KBM-7 (cell line): ENCODE data around the gene C1orf35.

ENCODE experiments used
- DNase-seq: peaks from one replicate; pipeline ENCODE4 v3.0.0-alpha.2; 2015
- in situ Hi-C: fragments of 300-500 bp; cut with MboI; formaldehyde crosslinking; loops from 2 replicates; pipeline ENCODE4 v1.14.3; 2020; ENCODE audit warnings: low sequenced_read_pairs, low pct_unique_long_range_greater_than_20kb, mixed read lengths

Gene C1orf35

DNA sequence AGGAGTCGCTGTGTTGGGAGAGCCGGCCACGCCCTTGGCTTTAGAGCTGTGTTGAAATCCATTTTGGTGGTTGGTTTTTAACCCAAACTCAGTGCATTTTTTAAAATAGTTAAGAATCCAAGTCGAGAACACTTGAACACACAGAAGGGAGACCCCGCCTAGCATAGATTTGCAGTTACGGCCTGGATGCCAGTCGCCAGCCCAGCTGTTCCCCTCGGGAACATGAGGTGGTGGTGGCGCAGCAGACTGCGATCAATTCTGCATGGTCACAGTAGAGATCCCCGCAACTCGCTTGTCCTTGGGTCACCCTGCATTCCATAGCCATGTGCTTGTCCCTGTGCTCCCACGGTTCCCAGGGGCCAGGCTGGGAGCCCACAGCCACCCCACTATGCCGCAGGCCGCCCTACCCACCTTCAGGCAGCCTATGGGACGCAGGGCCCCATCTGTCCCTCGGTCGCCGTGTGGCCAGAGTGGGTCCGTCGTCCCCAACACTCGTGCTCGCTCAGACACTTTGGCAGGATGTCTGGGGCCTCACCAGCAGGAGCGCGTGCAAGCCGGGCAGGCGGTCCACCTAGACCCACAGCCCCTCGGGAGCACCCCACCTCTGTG, 4.7 kb downstream of the C1orf35 start:
- in situ Hi-C loops = no loop called here
- no peak for DNase-seq

DNA sequence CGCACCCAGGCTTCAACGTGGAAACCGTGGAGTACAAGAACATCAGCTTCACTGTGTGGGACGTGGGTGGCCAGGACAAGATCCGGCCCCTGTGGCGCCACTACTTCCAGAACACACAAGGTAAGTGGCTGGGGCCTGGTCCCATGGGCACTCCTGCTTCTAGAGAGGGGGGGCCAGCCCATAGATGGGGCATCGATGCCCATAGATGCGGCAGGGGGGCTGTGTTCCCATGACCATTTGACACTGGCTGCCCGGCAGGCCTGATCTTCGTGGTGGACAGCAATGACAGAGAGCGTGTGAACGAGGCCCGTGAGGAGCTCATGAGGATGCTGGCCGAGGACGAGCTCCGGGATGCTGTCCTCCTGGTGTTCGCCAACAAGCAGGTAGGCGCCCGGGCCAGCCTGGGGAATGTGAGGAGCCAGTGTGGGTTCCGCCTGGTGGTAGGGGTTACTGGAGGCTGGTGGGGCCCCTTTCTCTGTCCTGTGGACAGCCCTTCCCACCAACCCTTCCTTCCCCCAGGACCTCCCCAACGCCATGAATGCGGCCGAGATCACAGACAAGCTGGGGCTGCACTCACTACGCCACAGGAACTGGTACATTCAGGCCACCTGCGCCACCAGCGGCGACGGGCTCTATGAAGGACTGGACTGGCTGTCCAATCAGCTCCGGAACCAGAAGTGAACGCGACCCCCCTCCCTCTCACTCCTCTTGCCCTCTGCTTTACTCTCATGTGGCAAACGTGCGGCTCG, 5.6 kb downstream of the C1orf35 start:
- no peak for DNase-seq
- in situ Hi-C loops = no loop called here

DNA sequence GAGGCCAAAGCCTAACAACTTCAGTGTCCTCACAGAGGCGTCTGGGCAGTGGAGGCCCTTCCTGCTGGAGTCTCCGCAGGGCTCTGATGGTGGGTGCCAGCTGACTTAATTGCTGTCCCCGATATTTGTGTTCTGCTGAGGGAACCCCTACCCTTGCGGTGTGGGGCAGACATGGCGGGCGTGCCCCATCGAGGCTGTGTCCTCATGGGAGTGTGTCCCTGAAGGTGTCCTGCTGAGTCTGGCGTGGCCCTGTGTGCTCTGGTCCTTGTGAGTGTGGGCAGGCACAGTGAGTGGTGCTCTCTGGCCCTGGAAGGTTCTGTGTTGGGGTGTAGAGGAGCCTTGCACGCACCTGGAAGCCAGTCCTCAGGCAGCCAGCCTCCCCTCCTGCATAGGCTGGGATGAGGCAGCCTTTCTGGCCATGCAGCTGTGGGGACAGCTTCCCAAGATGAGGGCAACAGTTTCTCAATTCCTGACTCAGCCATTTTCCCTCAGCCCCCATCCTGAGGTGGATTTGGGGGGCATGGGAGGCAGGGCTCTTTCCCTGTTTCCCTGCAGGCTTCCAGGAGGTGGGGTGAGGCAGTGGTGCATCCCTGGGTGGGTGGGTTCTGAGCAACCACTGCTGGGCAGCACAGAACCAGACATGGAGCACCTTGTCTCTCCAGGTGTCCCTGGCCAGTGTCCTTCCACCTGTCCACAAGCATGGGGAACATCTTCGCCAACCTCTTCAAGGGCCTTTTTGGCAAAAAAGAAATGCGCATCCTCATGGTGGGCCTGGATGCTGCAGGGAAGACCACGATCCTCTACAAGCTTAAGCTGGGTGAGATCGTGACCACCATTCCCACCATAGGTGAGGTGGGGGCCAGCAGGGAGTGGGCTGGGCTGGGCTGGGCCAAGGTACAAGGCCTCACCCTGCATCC, 6.5 kb downstream of the C1orf35 start:
- in situ Hi-C loops = no loop called here
- no peak for DNase-seq

DNA sequence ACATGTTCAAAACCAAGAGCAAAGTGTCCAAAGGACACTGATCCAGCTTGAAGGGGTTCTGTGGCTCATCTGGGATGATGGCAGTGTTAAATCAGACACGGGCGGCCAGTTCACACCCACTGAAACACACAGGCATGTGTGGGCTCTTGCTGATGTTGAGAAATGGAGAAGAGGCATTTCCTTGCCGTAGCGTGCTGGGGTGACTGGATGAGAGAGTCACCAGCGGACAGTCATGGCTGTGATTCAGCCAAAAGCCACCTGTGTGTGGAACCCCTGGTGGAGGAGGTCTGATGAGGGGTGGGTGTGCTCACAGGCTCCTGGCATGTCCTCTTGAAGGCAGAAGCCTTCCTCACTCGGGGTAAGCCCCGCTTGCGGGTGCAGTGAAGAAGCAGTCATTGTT, 7.2 kb downstream of the C1orf35 start:
- in situ Hi-C loops = no loop called here
- no peak for DNase-seq

DNA sequence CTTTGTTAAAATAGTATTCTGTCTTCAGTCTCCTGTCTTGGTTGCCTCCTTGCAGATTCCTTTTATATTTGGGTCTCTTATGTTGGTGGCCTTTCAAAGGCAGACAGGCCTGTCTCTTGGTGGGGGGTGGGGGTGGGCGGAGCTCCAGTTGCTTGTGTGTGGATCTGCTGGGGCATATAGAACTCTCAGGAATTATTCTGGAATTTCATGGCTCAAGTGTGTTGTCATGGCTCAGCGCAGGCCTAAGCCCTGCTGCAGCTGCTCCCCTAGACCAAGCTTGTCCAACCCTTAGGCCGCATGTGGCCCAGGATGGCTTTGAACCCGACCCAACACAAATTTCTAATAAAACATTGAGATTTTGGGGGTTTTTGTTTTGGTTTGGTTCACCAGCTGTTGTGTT, 8.0 kb downstream of the C1orf35 start:
- in situ Hi-C loops = no loop called here
- DNase-seq = no peak

DNA sequence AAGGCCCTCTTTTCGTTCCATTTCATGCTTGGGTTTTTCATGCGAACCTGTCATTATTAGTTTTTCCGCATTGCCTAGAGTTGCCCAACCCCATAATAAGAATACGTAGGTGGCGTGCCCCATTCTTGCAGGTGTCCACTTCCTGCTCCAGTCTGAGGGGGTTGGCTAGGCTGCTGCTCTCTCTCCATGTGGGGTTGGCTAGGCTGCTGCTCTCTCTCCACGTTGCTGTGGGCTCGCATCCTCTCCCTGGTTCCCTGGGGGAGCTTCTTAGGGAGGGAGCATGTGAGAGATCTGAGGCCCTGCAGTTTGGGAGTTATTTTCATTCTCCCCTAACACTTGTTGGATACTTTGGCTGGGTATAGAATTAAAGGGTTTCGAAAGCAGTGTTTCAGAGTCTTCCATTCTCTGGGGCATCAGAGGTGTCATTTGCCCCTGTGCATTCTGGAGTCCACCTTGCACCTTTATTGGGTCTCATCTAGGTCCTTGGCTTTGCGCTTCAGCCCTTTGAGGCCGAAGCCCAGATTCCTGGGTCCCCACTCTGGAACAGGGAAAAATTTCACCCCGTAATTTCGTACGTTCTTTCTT, 8.6 kb downstream of the C1orf35 start:
- in situ Hi-C loops = no loop called here
- no peak for DNase-seq

DNA sequence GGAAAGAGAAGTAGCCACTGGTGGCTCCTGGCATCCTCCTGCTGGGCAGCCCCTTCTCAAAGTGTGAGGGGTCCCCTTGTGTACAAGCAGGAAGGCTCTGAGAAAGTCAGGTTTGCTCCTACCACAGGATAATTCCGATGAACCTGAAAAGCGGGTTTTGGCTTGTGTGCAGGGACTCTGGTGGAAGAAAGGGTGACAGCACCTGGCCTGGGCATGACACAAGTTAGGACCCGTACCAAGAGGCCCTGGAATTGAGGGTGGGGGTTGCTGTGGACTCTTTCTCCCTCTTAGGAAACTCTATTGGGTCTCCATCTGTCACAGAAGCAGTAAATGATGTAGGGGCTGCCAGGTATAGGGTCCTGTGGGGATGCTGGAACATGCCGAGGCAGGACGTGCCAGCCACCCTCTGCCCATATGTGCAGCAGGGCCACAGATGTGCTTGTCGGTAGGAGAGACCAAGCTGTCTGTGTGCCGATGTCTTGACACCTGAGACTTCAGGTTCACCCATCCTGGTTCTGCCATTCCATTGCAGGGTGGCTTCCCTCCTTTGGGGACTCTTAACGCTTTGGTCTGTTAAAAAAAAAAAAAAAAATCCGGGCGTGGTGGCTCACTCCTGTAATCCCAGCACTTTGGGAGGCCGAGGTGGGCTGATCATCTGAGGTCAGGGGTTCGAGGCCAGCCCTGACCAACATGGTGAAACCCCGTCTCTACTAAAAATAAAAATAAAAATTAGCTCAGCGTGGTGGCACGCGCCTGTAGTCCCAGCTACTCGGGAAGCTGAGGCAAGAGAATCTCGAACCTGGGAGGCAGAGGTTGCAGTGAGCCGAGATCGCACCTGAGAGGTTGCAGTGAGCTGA, 9.8 kb downstream of the C1orf35 start:
- DNase-seq = no peak
- in situ Hi-C loops = no loop called here

DNA sequence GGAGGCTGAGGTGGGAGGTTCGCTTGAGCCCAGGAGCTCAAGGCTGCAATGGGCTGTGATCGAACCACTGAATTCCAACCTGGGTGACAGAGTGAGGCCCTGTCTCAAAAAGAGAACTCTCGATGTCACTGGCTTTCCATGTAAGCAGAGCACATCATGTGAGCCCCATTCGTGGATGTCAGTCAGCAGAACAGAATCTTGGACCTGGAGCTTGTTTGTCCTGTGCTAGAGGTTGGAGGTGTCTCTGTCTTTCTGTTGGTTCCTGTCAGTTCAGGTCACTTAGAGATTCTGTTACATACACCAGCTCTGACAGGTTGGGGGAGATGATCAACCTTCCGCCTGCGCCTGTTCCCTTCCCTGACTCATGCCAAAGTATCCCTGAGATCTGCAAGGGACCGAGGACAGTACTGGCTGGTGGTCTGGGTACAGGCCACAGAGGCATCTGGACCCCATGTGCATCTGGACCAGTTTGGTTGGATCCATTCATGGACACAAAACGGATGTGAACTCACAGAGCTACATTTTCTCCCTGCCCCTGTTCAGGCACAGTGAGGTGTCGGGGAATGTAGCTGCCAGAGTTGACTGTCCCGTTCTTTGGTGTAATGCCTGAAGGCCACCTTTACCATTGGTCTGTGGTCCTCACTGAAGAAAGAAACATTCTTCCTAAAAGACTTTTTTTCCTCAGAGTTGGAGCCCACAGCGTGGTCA, 10.6 kb downstream of the C1orf35 start:
- in situ Hi-C loops = no loop called here
- DNase-seq = no peak

DNA sequence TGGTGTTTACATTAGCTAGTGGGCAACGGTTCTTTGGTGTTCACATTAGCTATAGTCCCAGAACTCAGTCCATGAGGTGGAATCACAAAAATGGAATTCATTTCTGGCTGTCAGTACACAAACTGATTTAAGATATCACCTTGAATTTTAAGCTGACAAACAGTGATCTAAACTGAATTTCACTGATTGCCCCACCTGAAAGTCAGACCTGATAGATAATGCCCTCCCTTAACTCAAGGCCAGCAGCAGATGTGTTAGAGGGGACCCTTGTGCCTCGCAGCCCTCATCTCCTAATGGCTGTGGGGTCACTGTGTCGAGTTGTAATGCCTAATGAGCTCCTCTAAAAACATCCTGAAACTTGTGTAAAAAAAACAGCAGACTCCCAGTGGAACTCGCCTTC, 12.0 kb downstream of the C1orf35 start:
- in situ Hi-C loops = no loop called here
- DNase-seq = no peak

DNA sequence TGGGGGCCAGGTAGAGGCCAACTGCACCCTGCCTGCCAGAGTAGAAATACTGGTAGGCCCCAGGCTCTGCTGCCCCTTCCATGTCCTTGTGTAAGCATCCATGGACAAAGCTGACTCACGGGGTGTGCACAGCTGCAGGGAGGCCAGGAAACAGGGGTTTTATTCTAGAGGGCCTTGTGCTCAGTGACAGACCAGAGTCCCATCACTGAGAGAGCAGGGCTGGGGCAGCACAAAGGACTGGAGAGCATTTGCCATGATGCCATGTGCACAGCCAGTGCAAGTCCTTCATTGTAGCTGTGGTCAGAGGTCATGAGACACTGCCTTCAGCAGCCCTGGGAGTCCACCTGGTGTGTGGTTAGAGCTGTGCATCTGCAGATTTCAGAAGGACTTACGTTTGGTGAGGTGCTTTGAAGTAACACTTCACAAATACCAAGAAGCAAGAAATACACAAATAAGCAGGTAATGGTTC, 12.5 kb downstream of the C1orf35 start:
- in situ Hi-C loops = no loop called here

DNA sequence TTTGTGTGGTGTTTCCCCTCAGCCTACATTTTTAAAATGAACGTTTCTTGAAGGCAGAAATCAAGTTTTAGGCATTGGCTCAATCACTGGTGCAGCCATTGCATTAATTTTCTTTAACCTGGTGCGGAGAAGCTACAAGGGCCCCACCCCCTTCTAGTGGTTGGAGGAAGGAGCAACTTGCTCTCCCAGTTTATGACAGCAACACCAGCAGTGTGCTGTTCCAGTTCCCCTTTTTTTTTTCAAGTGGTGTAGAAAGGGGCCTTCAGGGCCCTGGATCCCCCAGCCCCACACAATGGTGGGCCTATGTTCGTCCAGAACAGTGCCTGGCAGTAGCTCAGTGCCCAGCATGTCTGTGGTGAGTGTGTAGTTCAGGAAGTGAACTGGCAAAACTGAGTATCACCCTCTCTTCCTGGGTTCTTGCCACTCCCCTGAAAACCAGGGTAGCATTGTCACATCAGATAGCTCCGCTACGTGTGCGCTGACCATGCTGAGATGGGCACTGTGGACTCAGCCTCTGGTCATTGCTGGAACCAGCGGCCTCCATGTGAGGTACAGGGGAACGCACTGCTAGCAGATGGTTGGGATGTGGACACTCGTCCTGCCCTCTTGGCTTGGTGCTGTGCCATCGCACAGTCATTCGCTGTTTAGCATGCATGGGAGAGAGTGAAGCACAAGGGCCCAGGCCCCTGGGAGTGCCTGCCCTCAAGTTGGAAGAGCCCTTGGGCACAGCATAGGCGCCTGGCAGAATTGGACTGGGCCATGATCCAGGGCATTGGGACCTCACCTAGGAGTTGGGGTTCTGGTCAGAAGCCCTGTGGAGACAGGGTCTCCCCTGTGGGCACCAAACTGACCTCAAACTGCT, 13.4 kb downstream of the C1orf35 start:
- in situ Hi-C loops = no loop called here
- peak; percentile 75 for DNase-seq

More for the DNA sequence above, 12.5 kb downstream of the C1orf35 start:
- no peak for DNase-seq

DNA sequence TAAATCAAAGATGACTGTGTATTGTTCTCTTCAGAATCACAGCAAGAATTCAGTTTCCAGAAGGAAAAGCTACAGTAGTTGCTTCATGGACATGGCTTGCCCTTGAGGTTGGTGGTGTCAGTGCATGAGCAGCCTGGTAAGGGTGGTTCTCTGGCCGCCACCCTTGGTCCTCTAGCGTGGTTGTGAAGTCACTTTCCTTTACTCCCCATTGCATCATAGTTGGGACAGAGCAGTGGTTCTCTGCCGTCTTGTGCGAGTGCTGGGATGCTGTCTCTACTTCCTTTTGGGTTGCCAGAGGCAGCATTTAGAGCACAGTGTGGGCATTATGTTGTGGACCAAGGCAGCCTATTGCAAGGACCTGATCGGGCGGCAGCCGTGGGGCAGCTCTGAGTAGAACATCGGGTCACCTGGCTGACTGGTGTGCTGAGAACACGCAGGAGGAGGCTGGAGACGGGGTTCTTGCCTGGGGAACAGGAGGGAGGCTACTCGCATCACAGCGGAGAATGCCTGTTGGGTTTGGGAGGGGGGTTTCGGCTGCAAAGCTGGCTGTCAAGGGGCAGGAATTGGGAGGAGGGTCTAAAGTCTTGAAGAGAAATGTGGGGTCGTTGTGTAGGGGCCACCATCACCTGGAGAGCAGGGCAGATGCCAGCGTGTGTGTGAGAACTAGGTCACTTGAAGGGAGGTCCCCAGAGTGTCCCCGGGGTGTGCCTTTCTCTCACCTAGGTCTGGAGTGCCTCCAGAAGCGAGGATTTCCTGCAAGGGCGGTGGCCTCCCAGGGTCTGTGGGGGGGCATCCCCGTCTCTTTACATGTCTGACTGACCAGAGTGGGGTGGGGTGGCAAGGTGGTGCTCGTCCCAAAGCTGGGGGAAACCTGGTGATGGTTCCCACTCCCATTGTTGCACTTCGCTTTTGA, 14.3 kb downstream of the C1orf35 start:
- in situ Hi-C loops = no loop called here
- DNase-seq = peak; percentile 26

DNA sequence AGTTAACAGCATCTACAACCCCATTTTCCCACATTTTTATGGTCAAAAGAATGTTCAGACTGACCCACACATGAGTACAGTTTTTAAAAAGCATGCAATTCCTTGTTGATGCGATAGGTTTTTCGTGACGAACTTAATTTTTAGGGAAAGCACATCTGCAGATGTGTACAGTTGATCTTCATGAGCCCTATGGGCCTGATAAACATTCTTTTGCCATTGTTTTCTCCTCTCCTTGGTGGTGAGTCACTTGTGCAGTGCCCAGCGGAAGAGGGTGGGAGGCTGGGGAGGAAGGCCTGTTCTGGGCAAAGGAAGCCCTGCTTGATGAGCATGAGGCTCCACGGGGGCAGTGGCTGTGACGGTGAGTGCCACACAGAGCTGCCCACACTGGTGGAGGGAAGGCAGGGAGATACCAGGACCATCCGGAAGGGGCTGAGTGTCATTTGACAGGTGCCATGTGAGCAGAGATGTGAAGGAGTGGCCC, 15.3 kb downstream of the C1orf35 start:
- in situ Hi-C loops = no loop called here

DNA sequence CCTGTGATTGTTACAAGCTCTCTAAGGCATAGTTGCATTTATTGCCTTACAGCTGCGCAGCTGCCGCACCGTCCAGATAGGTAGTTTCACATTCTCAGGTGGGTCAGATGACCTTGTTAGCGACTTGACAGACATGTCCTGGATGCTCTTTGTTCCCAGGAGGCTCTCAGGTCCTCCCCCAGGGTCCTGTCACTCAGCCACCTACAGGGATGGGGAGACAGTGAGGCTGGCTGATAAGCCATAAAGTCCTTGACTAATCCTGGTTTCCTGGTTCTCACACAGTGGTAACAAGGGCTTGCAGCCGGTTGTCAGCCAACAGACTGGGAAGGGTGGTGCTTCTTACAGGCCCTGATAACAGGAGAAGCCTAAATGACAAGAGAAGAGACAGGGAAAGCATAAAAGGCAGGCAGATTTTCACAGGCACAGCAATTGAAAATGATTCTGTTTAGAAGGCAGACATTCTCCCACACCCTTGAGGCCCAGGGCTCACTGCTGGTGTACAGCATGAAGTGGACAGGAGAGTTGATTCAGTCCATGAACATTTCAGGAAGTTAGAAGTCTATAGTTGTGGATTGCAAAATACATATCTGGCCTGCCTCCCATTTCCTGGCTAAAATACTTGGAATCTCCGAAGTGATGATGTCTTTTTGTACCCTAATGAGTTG, 17.7 kb downstream of the C1orf35 start:
- in situ Hi-C loops = no loop called here
- peak; percentile 41 for DNase-seq

More for the DNA sequence above, 15.3 kb downstream of the C1orf35 start:
- peak; percentile 54 for DNase-seq

DNA sequence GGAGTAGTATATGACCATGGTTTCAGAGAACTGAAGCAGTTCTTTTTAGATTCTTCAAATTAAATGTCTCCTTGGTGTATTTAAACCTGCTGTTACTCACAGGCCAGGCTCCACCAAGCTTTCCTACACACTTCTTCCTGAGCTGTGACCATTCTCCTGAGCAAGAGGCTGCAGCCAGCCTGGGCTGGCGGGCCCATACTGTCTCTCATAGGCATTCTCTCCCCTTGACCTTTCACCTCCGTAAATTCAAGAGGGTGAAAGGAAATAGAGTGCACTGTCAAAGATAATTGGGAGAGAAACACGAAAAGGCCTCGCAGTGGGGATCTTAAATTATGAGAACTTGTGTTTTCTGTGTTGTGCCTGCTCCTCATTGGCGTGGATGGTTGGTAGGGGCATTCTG, 18.3 kb downstream of the C1orf35 start:
- no peak for DNase-seq
- in situ Hi-C loops = no loop called here

DNA sequence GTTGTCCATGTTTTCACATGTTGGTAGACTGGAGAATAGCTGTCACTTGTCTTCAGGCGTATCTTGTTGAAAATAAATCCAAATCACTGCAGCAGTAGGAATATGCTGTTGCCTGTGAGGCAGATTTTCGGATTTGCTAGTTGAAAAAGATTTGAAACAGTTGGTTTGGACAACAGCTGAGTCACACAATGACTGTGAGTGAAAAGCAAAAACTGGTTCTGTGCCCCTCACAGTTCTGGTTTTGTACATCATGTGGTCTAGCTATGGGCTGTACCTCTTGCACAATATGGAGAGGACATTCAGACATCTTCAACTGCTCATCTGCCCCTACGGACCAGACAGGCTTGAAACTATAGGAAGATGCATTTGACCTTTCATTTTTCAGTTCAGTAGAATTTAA, 18.8 kb downstream of the C1orf35 start:
- peak; percentile 34 for DNase-seq
- in situ Hi-C loops = no loop called here
